Pancreas (tissue), 10 donors: ENCODE data around the gene RBX1. TPM values are rescaled to one million over a fixed set of nuclear protein-coding genes. Genes with fewer than 3 reads are reported as not detected.
A peak's percentile ranks its signal among the peaks of the same experiment; 100 is the strongest.

ENCODE experiments used
- ATAC-seq, 4 donors: fragments of 200-7000 bp; cut with Tn5 transposase; one replicate each; pipeline versions ENCODE4 v1.8.0 to v1.9.1; 2020; ENCODE audit warnings: mild to moderate bottlenecking in 4 of 4, moderate library complexity in 4 of 4
- DNase-seq, 6 donors: peaks; one replicate each; pipeline ENCODE4 v3.0.0-alpha.2; 2020
- FAIRE-seq: peaks from 2 replicates; lab custom pipeline; 2012; peaks lifted over from hg19 to GRCh38; lab: Jason Lieb, UNC
- H3K27ac ChIP-seq, 4 donors: fragments of 200-600 bp; sonication (generic); 1 replicate in 3 of 4; 2 replicates in 1 of 4; pipeline versions ENCODE4 v1.5.0 to v1.8.0; 2020
- H3K27me3 ChIP-seq, 4 donors: fragments of 200-600 bp; one replicate each; pipeline ENCODE4 v1.8.0; 2021
- H3K36me3 ChIP-seq, 3 donors: fragments of 200-600 bp; sonication (generic) in 1 of 3; one replicate each; pipeline versions ENCODE4 v1.5.0 to v1.8.0; 2020 to 2021
- H3K4me1 ChIP-seq, 3 donors: fragments of 200-600 bp; one replicate each; pipeline ENCODE4 v1.8.0; 2021
- H3K4me3 ChIP-seq, 4 donors: fragments of 200-600 bp; sonication (generic) in 2 of 4; one replicate each; pipeline versions ENCODE4 v1.5.0 to v1.8.0; 2020 to 2021
- H3K9me3 ChIP-seq, 4 donors: fragments of 200-600 bp; one replicate each; pipeline ENCODE4 v1.8.0; 2021
- WGBS, 2 donors: extraction: QIAGEN DNeasy Blood & Tissue Kit; methylation state at CpG; one replicate each; pipeline ENCODE4 v1.1.7; 2013; 5-methylcytosine and 5-hydroxymethylcytosine counted together
- intact Hi-C, 3 donors: fragments of 100-400 bp; cut with DNase I; formaldehyde crosslinking; loops; one replicate each; pipeline versions ENCODE4 v1.11.1 to v1.14.2; 2022
- polyA plus RNA-seq, 2 donors: library from polyadenylated mRNA; stranded (reverse); fragments of 200-250 nt; gene quantifications; one replicate each; pipeline ENCODE4 v1.2.3, GENCODE V29; 2013
- total RNA-seq, 6 donors: library from RNA; stranded (reverse); fragmentation: NEBNext Ultra II Directional in 4 of 6; extraction: Animal tissue kit (Norgen Biotek cat#: 25700) in 4 of 6; gene quantifications; one replicate each; pipeline versions ENCODE4 v1.2.1 to v1.2.4, GENCODE V29; 2021 to 2023
- TF ChIP-seq, protein P1 (sequence below), 4 donors: fragments of 200-600 bp; sonication (generic) in 3 of 4; IDR thresholded peaks; one replicate each; pipeline versions ENCODE4 v1.5.0 to v1.8.0; 2021; ENCODE audit warnings: antibody characterized with exemption in 4 of 4
- donor health status: healthy with polysubstance abuse.
- donor health status: DM: no; HTN: no; CAD: no; lungs with moderate emphysema.
- donor health status: DM: no; HTN: no; CAD: no.
- donor health status: control.
- donor health status: control.
- donor health status: Bipolar disorder and iron deficiency.
- donor health status: DM: yes; HTN: yes; CAD: no.
- donor health status: DM: no; HTN: no; CAD: no.
- donor health status: DM: no; HTN: no; CAD: no.
- donor health status: DM: yes; HTN: yes; CAD: no.

Gene RBX1
- total and polyA plus RNA-seq, 8 donors: 9.9 to 38.7 (median 17.3) TPM

DNA sequence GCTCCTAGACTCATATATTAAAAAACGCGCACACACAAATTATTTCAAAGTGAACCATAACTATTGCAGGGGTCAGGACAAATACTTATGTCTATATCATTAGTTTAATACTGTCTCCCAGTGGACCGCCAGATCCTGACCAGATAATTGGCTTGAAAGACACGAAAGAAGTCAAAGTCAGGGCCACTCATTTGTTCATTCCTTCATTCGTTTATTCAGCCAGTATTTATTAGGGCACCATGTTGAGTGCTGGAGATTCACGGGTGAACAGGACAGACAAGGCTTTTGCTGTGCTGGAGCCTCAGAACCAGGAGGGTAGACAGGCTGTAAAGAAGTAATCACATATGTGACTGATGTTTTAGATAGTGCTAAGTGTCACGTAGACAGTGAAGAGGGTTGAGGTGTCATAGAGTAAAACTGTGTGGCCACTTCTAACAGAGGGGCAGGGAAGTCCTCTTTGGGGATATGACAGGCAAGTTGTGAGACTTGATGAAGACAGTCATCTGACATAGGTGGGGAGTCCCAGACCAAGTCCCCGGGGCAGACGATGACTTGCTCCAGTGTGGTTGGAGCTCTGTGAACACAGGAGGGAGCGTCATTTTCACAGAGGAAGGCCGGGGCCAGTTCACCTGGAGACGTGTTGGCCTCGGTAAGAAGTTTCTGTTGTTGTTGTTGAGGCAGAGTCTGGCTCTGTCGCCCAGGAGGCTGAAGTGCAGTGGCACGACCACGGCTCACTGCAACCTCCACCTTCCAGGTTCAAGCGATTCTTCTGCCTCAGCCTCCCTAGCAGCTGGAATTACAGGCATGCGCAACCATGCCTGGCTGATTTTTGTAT, 25.9 kb downstream of the RBX1 start:
- H3K4me3 ChIP-seq: no peak overlapping the region
- peaks cover 0 to 2% (median 0%) of the 10 kb centered on the region in 3 donors for H3K36me3 ChIP-seq
- intact Hi-C loops: no loop called here
- DNase-seq: no peak
- TF ChIP-seq, protein P1, sequence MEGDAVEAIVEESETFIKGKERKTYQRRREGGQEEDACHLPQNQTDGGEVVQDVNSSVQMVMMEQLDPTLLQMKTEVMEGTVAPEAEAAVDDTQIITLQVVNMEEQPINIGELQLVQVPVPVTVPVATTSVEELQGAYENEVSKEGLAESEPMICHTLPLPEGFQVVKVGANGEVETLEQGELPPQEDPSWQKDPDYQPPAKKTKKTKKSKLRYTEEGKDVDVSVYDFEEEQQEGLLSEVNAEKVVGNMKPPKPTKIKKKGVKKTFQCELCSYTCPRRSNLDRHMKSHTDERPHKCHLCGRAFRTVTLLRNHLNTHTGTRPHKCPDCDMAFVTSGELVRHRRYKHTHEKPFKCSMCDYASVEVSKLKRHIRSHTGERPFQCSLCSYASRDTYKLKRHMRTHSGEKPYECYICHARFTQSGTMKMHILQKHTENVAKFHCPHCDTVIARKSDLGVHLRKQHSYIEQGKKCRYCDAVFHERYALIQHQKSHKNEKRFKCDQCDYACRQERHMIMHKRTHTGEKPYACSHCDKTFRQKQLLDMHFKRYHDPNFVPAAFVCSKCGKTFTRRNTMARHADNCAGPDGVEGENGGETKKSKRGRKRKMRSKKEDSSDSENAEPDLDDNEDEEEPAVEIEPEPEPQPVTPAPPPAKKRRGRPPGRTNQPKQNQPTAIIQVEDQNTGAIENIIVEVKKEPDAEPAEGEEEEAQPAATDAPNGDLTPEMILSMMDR (IDR thresholded peaks at IDR 0.05): no peak
- 80 to 84% methylated on average over 18 of the region's 18 CpGs for WGBS, 2 donors
- no peak for FAIRE-seq
- H3K9me3 ChIP-seq: no peaks in the 10 kb centered on the region
- no peak for ATAC-seq
- no peak overlapping the region for H3K27ac ChIP-seq
- H3K27me3 ChIP-seq: no peaks in the 10 kb centered on the region
- no peaks in the 10 kb centered on the region for H3K4me1 ChIP-seq

DNA sequence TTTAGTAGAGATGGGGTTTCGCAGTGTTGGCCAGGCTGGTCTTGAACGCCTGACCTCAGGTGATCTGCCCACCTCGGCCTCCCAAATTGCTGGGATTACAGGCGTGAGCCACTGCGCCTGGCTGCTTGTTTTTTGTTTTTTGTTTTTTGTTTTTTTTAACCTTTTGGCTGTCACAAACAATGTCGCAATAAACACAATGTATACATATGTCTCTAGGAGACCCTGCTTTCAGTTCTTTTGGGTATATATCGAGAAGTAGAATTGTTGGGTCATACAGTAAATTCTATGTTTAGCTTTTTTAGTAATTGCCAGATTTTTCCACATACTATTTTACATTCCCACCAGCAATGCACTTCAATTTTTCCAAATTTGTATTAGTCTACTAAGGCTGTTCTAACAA, 28.0 kb downstream of the RBX1 start:
- no peaks in the 10 kb centered on the region for H3K4me1 ChIP-seq
- H3K36me3 ChIP-seq: no peaks in the 10 kb centered on the region
- TF ChIP-seq, protein P1 (IDR thresholded peaks at IDR 0.05): no peak
- no peak overlapping the region for H3K4me3 ChIP-seq
- WGBS, 2 donors: 92 to 96% methylated on average over 7 of the region's 7 CpGs
- H3K27ac ChIP-seq: no peak overlapping the region
- no peaks in the 10 kb centered on the region for H3K27me3 ChIP-seq
- ATAC-seq: no peak
- H3K9me3 ChIP-seq: no peaks in the 10 kb centered on the region
- intact Hi-C loops: no loop called here
- FAIRE-seq: no peak
- DNase-seq: no peak

DNA sequence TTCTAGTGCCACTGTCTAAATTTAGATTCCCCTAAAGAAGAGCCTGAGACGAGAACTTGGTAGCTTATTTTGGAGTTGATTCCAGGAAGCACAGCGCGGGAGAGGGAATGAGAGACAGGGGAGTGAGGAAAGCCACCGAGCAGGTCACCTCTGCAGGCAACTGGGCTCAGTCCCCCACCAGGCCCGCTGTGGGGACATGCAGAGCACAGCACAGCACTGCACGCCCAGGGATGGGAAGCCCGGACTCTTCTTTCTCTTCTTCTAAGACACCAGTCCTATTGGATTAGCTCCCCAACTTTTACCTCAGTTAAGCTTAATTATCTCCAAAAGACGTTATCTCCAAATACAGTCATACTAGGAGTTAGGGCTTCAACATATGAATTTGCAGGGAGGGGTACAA, 28.7 kb downstream of the RBX1 start:
- ATAC-seq: no peak
- Histone ChIP-seq H3K27ac (no peak overlapping the region), H3K36me3 (no peaks in the 10 kb centered on the region), H3K27me3 (no peaks in the 10 kb centered on the region), H3K4me1 (no peaks in the 10 kb centered on the region), H3K9me3 (no peaks in the 10 kb centered on the region), H3K4me3 (no peak overlapping the region)
- peak in 1 of 6 donors; percentile 15 for DNase-seq
- FAIRE-seq: no peak
- TF ChIP-seq, protein P1 (IDR thresholded peaks at IDR 0.05): no peak
- intact Hi-C loops: no loop called here
- WGBS, 2 donors: 82 to 88% methylated on average over 8 of the region's 8 CpGs

DNA sequence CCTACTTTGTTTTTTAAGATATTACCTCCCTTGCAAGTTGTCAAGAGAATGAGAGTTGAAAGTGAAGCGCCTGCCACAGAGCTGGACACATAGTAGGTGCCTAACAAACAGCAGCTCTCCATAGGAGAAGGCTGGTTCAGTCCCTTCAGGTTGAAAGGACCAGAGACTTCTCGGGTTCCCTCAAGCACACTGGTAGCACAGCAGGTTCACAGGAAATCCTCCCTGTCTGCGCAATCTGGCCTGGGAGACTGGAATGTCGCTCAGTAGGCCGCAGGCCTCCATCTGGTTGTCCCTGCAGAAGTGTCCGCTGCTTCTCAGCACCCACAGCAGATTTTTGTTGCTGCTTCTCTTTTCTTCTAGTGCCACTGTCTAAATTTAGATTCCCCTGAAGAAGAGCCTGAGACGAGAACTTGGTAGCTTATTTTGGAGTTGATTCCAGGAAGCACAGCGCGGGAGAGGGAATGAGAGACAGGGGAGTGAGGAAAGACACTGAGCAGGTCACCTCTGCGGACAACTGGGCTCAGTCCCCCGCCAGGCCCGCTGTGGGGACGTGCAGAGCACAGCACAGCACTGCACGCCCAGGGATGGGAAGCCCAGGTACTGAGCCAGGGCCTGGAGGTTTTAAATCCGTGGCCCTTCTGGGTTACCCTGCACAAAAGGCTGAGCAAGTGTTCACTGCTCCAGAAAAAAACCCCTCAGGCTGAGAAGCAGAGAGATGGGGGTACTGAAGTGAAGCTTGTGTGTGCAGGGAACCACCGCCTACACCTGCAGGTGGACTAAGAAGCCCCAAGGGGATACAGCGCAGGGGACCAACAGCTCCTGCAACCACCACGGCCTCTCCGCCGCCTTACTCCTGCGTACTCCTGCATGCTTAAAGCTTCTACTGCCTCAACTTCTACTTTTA, 31.6 kb downstream of the RBX1 start:
- H3K27ac ChIP-seq: no peak overlapping the region
- H3K9me3 ChIP-seq: no peaks in the 10 kb centered on the region
- ATAC-seq (no peak), DNase-seq (no peak), FAIRE-seq (no peak)
- TF ChIP-seq, protein P1 (IDR thresholded peaks at IDR 0.05): no peak
- intact Hi-C loops: no loop called here
- H3K36me3 ChIP-seq: no peaks in the 10 kb centered on the region
- 84 to 88% methylated on average over 21 of the region's 21 CpGs for WGBS, 2 donors
- H3K4me3 ChIP-seq: no peak overlapping the region
- H3K4me1 ChIP-seq: no peaks in the 10 kb centered on the region
- no peaks in the 10 kb centered on the region for H3K27me3 ChIP-seq
